Immature natural killer cell (primary cell): ENCODE measurements around the gene ZNF559. TPM values are rescaled to one million over a fixed set of nuclear protein-coding genes. Genes with fewer than 3 reads are reported as not detected.
A peak's percentile ranks its signal among the peaks of the same experiment; 100 is the strongest.
"Not testable (repeated sequence)": the region's sequence is repeated elsewhere in the genome, so short reads cannot be mapped to it uniquely, and the experiment has no call there.

Experiments used
- DNase-seq, 3 donors: peaks; one replicate each; pipeline ENCODE4 v3.0.0; 2022; ENCODE audit warnings: mixed read lengths in 1 of 3
- H3K27ac Mint-ChIP-seq, 6 donors: one replicate each; pipeline ENCODE4 v1.8.0; 2020; ENCODE audit warnings: mixed read lengths in 6 of 6, mild to moderate bottlenecking in 5 of 6, inconsistent platforms in 4 of 6, moderate library complexity in 3 of 6
- H3K27me3 Mint-ChIP-seq, 3 donors: one replicate each; pipeline ENCODE4 v1.8.0; 2020 to 2021; ENCODE audit warnings: low read depth in 3 of 3, mild to moderate bottlenecking in 3 of 3, mixed read lengths in 3 of 3, moderate library complexity in 3 of 3, inconsistent platforms in 1 of 3
- H3K36me3 Mint-ChIP-seq, 3 donors: one replicate each; pipeline ENCODE4 v1.8.0; 2020; ENCODE audit warnings: mixed read lengths in 3 of 3, inconsistent platforms in 2 of 3, mild to moderate bottlenecking in 2 of 3
- H3K4me1 Mint-ChIP-seq, 2 donors: one replicate each; pipeline ENCODE4 v1.8.0; 2020; ENCODE audit warnings: inconsistent platforms in 2 of 2, mild to moderate bottlenecking in 2 of 2, mixed read lengths in 2 of 2, moderate library complexity in 1 of 2
- H3K4me3 Mint-ChIP-seq, 5 donors: one replicate each; pipeline ENCODE4 v1.8.0; 2020; ENCODE audit warnings: mild to moderate bottlenecking in 5 of 5, mixed read lengths in 5 of 5, inconsistent platforms in 3 of 5, moderate library complexity in 3 of 5
- H3K9me3 Mint-ChIP-seq, 6 donors: one replicate each; pipeline ENCODE4 v1.8.0; 2020; ENCODE audit warnings: mild to moderate bottlenecking in 6 of 6, mixed read lengths in 6 of 6, inconsistent platforms in 4 of 6, moderate library complexity in 3 of 6
- polyA plus RNA-seq, 3 donors: library from polyadenylated mRNA; unstranded; fragments of 300-500 nt; fragmentation: Illumina TruSeq; gene quantifications; one replicate each; pipeline ENCODE4 v1.2.3, GENCODE V29; 2021

Gene ZNF559
- polyA plus RNA-seq, 3 donors from 2014 or later, result 12.3 to 26.4 (median 16.4) TPM

GRCh38 chr19:9322201-9322600 is 1.8 kb upstream of the ZNF559 start:
- Mint-ChIP-seq H3K4me1 (peaks cover 29 to 42% of the 10 kb centered on the region in 2 donors), H3K9me3 (peaks cover 0 to 18% (median 4%) of the 10 kb centered on the region in 6 donors)

GRCh38 chr19:9323557-9323918 is 441 bp upstream of the ZNF559 start:
- Mint-ChIP-seq H3K4me3 (peak overlapping the region; percentile 95 to 99 (median 97)), H3K9me3 (peaks cover 1 to 25% (median 6%) of the 10 kb centered on the region in 6 donors), H3K27ac (peak overlapping the region; percentile 96 to 99 (median 97))

More at GRCh38 chr19:9322201-9322600, 1.8 kb upstream of the ZNF559 start:
- Mint-ChIP-seq H3K4me3 (peak overlapping the region in 4 of 5 donors; percentile 57 to 97 (median 96)), H3K27ac (peak overlapping the region in 5 of 6 donors; percentile 2 to 97 (median 69)), H3K36me3 (peaks cover 9 to 11% (median 10%) of the 10 kb centered on the region in 3 donors), H3K27me3 (peaks cover 10 to 14% (median 11%) of the 10 kb centered on the region in 3 donors)
- DNase-seq, result not testable (repeated sequence)

GRCh38 chr19:9324584-9324962 is 594 bp downstream of the ZNF559 start:
- peaks cover 34 to 54% of the 10 kb centered on the region in 2 donors for H3K4me1 Mint-ChIP-seq
- peak overlapping the region; percentile 95 to 99 (median 97) for H3K4me3 Mint-ChIP-seq
- DNase-seq, result no peak
- peaks cover 10 to 14% (median 11%) of the 10 kb centered on the region in 3 donors for H3K27me3 Mint-ChIP-seq
- H3K36me3 Mint-ChIP-seq, result peaks cover 24 to 30% (median 28%) of the 10 kb centered on the region in 3 donors
- H3K27ac Mint-ChIP-seq, result peak overlapping the region; percentile 81 to 99 (median 96)
- peaks cover 10 to 36% (median 13%) of the 10 kb centered on the region in 6 donors for H3K9me3 Mint-ChIP-seq

More at GRCh38 chr19:9323557-9323918, 441 bp upstream of the ZNF559 start:
- Mint-ChIP-seq H3K36me3 (peaks cover 18 to 19% (median 18%) of the 10 kb centered on the region in 3 donors), H3K27me3 (peaks cover 10 to 14% (median 11%) of the 10 kb centered on the region in 3 donors), H3K4me1 (peaks cover 33 to 50% of the 10 kb centered on the region in 2 donors)
- DNase-seq, result peak in 1 of 3 donors; percentile 79

- Mint-ChIP-seq H3K27ac (no peak overlapping the region), H3K4me3 (no peak overlapping the region), H3K9me3 (peaks cover 22 to 70% (median 61%) of the 10 kb centered on the region in 6 donors), H3K36me3 (peaks cover 66 to 75% (median 71%) of the 10 kb centered on the region in 3 donors), H3K4me1 (peaks cover 18 to 25% of the 10 kb centered on the region in 2 donors), H3K27me3 (peaks cover 0 to 1% (median under 1%) of the 10 kb centered on the region in 3 donors)
- DNase-seq, result no peak
These were observed 6.0 kb downstream of the ZNF559 start for GRCh38 chr19:9329999-9330398.

GRCh38 chr19:9342610-9343304 is 18.8 kb downstream of the ZNF559 start:
- peaks cover 65 to 95% (median 89%) of the 10 kb centered on the region in 6 donors for H3K9me3 Mint-ChIP-seq
- no peak overlapping the region for H3K27ac Mint-ChIP-seq
- peaks cover 72 to 81% (median 79%) of the 10 kb centered on the region in 3 donors for H3K36me3 Mint-ChIP-seq
- peaks cover 0 to 2% (median 0%) of the 10 kb centered on the region in 3 donors for H3K27me3 Mint-ChIP-seq
- H3K4me3 Mint-ChIP-seq, result no peak overlapping the region
- no peak for DNase-seq
- H3K4me1 Mint-ChIP-seq, result peaks cover 2 to 5% of the 10 kb centered on the region in 2 donors

GRCh38 chr19:9345005-9345404 is 21.0 kb downstream of the ZNF559 start:
- Mint-ChIP-seq H3K9me3 (peaks cover 70 to 95% (median 91%) of the 10 kb centered on the region in 6 donors), H3K4me1 (no peaks in the 10 kb centered on the region), H3K27me3 (peaks cover 0 to 2% (median 0%) of the 10 kb centered on the region in 3 donors), H3K4me3 (no peak overlapping the region), H3K27ac (no peak overlapping the region), H3K36me3 (peaks cover 64 to 74% (median 71%) of the 10 kb centered on the region in 3 donors)
- DNase-seq, result no peak

- DNase-seq, result no peak
- Mint-ChIP-seq H3K27me3 (peaks cover 0 to 2% (median 0%) of the 10 kb centered on the region in 3 donors), H3K27ac (no peak overlapping the region), H3K4me1 (no peaks in the 10 kb centered on the region), H3K9me3 (peaks cover 57 to 94% (median 85%) of the 10 kb centered on the region in 6 donors), H3K4me3 (no peak overlapping the region), H3K36me3 (peaks cover 40 to 62% (median 53%) of the 10 kb centered on the region in 3 donors)
These were observed 24.3 kb downstream of the ZNF559 start for GRCh38 chr19:9348253-9348652.

GRCh38 chr19:9348671-9349070 is 24.7 kb downstream of the ZNF559 start:
- no peaks in the 10 kb centered on the region for H3K4me1 Mint-ChIP-seq
- peaks cover 36 to 58% (median 48%) of the 10 kb centered on the region in 3 donors for H3K36me3 Mint-ChIP-seq
- DNase-seq, result no peak
- no peak overlapping the region for H3K4me3 Mint-ChIP-seq
- H3K27ac Mint-ChIP-seq, result no peak overlapping the region
- H3K27me3 Mint-ChIP-seq, result no peaks in the 10 kb centered on the region
- H3K9me3 Mint-ChIP-seq, result peaks cover 53 to 91% (median 82%) of the 10 kb centered on the region in 6 donors

- Mint-ChIP-seq H3K4me3 (no peak overlapping the region), H3K4me1 (no peaks in the 10 kb centered on the region), H3K36me3 (peaks cover 28 to 47% (median 37%) of the 10 kb centered on the region in 3 donors)
These were observed 28.5 kb downstream of the ZNF559 start for GRCh38 chr19:9352505-9352904.

GRCh38 chr19:9353011-9353410 is 29.0 kb downstream of the ZNF559 start:
- DNase-seq, result no peak
- Mint-ChIP-seq H3K36me3 (peaks cover 33 to 52% (median 40%) of the 10 kb centered on the region in 3 donors), H3K4me3 (no peak overlapping the region), H3K27ac (no peak overlapping the region), H3K27me3 (peaks cover 0 to 4% (median 0%) of the 10 kb centered on the region in 3 donors), H3K4me1 (no peaks in the 10 kb centered on the region), H3K9me3 (peaks cover 37 to 87% (median 77%) of the 10 kb centered on the region in 6 donors)

More at GRCh38 chr19:9352505-9352904, 28.5 kb downstream of the ZNF559 start:
- H3K9me3 Mint-ChIP-seq, result peaks cover 36 to 87% (median 76%) of the 10 kb centered on the region in 6 donors
- H3K27ac Mint-ChIP-seq, result no peak overlapping the region
- no peak for DNase-seq
- peaks cover 0 to 2% (median 0%) of the 10 kb centered on the region in 3 donors for H3K27me3 Mint-ChIP-seq

GRCh38 chr19:9354651-9355050 is 30.7 kb downstream of the ZNF559 start:
- no peak overlapping the region for H3K4me3 Mint-ChIP-seq
- H3K36me3 Mint-ChIP-seq, result peaks cover 27 to 45% (median 29%) of the 10 kb centered on the region in 3 donors
- DNase-seq, result no peak
- H3K4me1 Mint-ChIP-seq, result no peaks in the 10 kb centered on the region
- no peak overlapping the region for H3K27ac Mint-ChIP-seq
- peaks cover 0 to 4% (median 0%) of the 10 kb centered on the region in 3 donors for H3K27me3 Mint-ChIP-seq
- H3K9me3 Mint-ChIP-seq, result peaks cover 25 to 82% (median 73%) of the 10 kb centered on the region in 6 donors

- Mint-ChIP-seq H3K4me1 (peaks cover 7 to 10% of the 10 kb centered on the region in 2 donors), H3K27me3 (peaks cover 2 to 10% (median 6%) of the 10 kb centered on the region in 3 donors), H3K9me3 (peaks cover 27 to 78% (median 62%) of the 10 kb centered on the region in 6 donors), H3K4me3 (peak within 1 kb of the TSS; percentile 67 to 81 (median 74)), H3K36me3 (peaks cover 20 to 30% (median 23%) of the 10 kb centered on the region in 3 donors), H3K27ac (peak within 1 kb of the TSS in 1 of 6 donors; percentile 26)
- peak in 1 of 3 donors; percentile 1 for DNase-seq
These were observed 38.9 kb downstream of the ZNF559 start, which contains the start of gene ZNF177 for GRCh38 chr19:9362905-9363304. ZNF177 (plus strand) TSS chr19:9363013; CDS start chr19:9378312, 15,299 bp downstream.

- Mint-ChIP-seq H3K27ac (no peak overlapping the region), H3K4me3 (no peak overlapping the region), H3K36me3 (peaks cover 29 to 40% (median 33%) of the 10 kb centered on the region in 3 donors), H3K27me3 (peaks cover 0 to 2% (median 0%) of the 10 kb centered on the region in 3 donors), H3K9me3 (peaks cover 44 to 90% (median 71%) of the 10 kb centered on the region in 6 donors), H3K4me1 (no peaks in the 10 kb centered on the region)
- DNase-seq, result no peak
These were observed 47.0 kb downstream of the ZNF559 start for GRCh38 chr19:9370738-9371619.
